Ovary (tissue), 9 donors: Measurements from ENCODE around the gene ST6GALNAC3. TPM values are rescaled to one million over a fixed set of nuclear protein-coding genes. Genes with fewer than 3 reads are reported as not detected.

ENCODE experiments used
- DNase-seq, 5 donors: peaks; one replicate each; pipeline ENCODE4 v3.0.0-alpha.2; 2019 to 2020
- H3K27ac ChIP-seq, 2 donors: fragments of 200-600 bp; one replicate each; pipeline versions ENCODE4 v1.5.1 to v1.8.0; 2019 to 2022
- H3K27me3 ChIP-seq: fragments of 200-600 bp; one replicate; pipeline ENCODE4 v1.8.0; 2022
- H3K36me3 ChIP-seq: fragments of 200-600 bp; sonication (generic); one replicate; pipeline ENCODE4 v1.5.1; 2019
- H3K4me1 ChIP-seq: one replicate; pipeline ENCODE4 v1.8.1; 2013; ENCODE audit warnings: mild to moderate bottlenecking, moderate library complexity; ENCODE audit not compliant: insufficient read depth
- H3K4me3 ChIP-seq: fragments of 200-600 bp; sonication (generic); one replicate; pipeline ENCODE4 v1.5.1; 2017
- H3K9me3 ChIP-seq, 2 donors: fragments of 200-600 bp in 1 of 2; sonication (generic) in 1 of 2; one replicate each; pipeline versions ENCODE4 v1.5.1 to v1.8.1; 2013 to 2019; ENCODE audit warnings: mild to moderate bottlenecking in 1 of 2, moderate library complexity in 1 of 2
- CTCF ChIP-seq, 3 donors: fragments of 450-650 bp in 2 of 3; fragments of 200-600 bp in 1 of 3; IDR thresholded peaks; one replicate each; pipeline versions ENCODE4 v1.5.1 to v1.8.0; 2016 to 2022; ENCODE audit warnings: antibody characterized with exemption in 3 of 3, mild to moderate bottlenecking in 1 of 3
- EP300 ChIP-seq: sonication (generic); formaldehyde crosslinking; IDR thresholded peaks from one replicate; pipeline ENCODE4 v1.6.1; 2017; ENCODE audit warnings: antibody characterized with exemption
- POLR2A ChIP-seq: fragments of 450-650 bp; IDR thresholded peaks from one replicate; pipeline ENCODE4 v1.6.1; 2017; ENCODE audit warnings: antibody characterized with exemption, mild to moderate bottlenecking, moderate library complexity
- WGBS, 3 donors: extraction: QIAGEN DNeasy Blood & Tissue Kit in 1 of 3; methylation state at CpG; one replicate each; pipeline versions ENCODE4 v1.1.5 to v1.1.7; 2013 to 2017; 5-methylcytosine and 5-hydroxymethylcytosine counted together
- intact Hi-C, 4 donors: fragments of 100-400 bp; cut with DNase I; formaldehyde crosslinking; loops; one replicate each; pipeline versions ENCODE4 v1.11.0 to v1.15.1; 2022 to 2023
- polyA plus RNA-seq, 2 donors: library from polyadenylated mRNA; stranded (reverse); fragments of 200-250 nt in 1 of 2; fragments of 350-450 nt in 1 of 2; fragmentation: Illumina TruSeq in 1 of 2; extraction: RNeasy Lipid Tissue Mini Kit (QIAGEN cat#74804) in 1 of 2; gene quantifications; one replicate each; pipeline ENCODE4 v1.2.3, GENCODE V29; 2013 to 2014
- total RNA-seq, 7 donors: library from RNA; depleted of rRNA in 2 of 7; stranded (reverse); fragments of >200 nt in 2 of 7; fragmentation: NEBNext Ultra II Directional in 3 of 7; extraction: Animal tissue kit (Norgen Biotek cat#: 25700) in 3 of 7; gene quantifications; one replicate each; pipeline versions ENCODE4 v1.1.0 to v1.2.4, GENCODE V29; 2016 to 2023
- donor health status: DM: no; HTN: no; CAD: no; lungs with moderate emphysema.
- donor health status: DM: no; HTN: no; CAD: no.
- donor health status: Bipolar disorder and iron deficiency.
- donor health status: DM: yes; HTN: yes; CAD: no.
- donor health status: DM: no; HTN: no; CAD: no.
- donor health status: DM: yes; HTN: yes; CAD: no.

ST6GALNAC3 gene
- total and polyA plus RNA-seq, 9 donors: 1.9 to 6.7 (median 4.0) TPM

GRCh38 chr1:76154206-76154956, 79.8 kb downstream of the ST6GALNAC3 start:
- no peaks in the 10 kb centered on the region for H3K36me3 ChIP-seq
- no peaks in the 10 kb centered on the region for H3K27me3 ChIP-seq
- TF ChIP-seq EP300 (no peak), CTCF (IDR thresholded peaks at IDR 0.05) (peak; percentile 62 to 74 (median 63))
- no peaks in the 10 kb centered on the region for H3K9me3 ChIP-seq
- 8 to 14% (median 8%) methylated on average over 17 of the region's 17 CpGs for WGBS, 3 donors
- H3K27ac ChIP-seq: no peak overlapping the region
- H3K4me1 ChIP-seq: no peaks in the 10 kb centered on the region
- intact Hi-C loops: no loop called here
- DNase-seq: peak; percentile 49 to 77 (median 75)
- H3K4me3 ChIP-seq: peak overlapping the region; percentile 14

DNA sequence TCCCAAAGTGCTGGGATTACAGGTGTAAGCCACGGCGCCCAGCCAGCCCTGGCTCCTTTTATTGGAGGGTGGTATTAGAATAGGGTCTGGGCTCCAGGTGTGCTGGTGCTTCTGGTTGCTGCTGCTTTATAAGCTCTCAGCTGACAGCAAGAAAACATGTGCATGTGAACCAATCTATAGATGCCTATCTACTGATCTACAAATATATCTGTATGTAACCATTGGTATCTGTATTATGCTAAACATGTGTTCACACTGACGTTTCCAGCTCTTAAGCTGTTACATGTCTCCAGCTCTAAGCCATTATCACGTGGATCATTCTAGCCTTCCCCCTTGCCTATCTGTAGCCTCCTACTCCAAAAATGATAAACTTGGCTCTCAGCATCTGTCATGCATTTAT, 82.4 kb downstream of the ST6GALNAC3 start:
- TF ChIP-seq EP300 (no peak), CTCF (IDR thresholded peaks at IDR 0.05) (no peak), POLR2A (no peak)
- intact Hi-C loops: no loop called here
- no peaks in the 10 kb centered on the region for H3K27me3 ChIP-seq
- no peak overlapping the region for H3K27ac ChIP-seq
- H3K4me3 ChIP-seq: no peak overlapping the region
- H3K9me3 ChIP-seq: no peaks in the 10 kb centered on the region
- no peak for DNase-seq
- no peaks in the 10 kb centered on the region for H3K4me1 ChIP-seq
- 86 to 88% (median 86%) methylated on average over 4 of the region's 4 CpGs for WGBS, 3 donors
- no peaks in the 10 kb centered on the region for H3K36me3 ChIP-seq

DNA sequence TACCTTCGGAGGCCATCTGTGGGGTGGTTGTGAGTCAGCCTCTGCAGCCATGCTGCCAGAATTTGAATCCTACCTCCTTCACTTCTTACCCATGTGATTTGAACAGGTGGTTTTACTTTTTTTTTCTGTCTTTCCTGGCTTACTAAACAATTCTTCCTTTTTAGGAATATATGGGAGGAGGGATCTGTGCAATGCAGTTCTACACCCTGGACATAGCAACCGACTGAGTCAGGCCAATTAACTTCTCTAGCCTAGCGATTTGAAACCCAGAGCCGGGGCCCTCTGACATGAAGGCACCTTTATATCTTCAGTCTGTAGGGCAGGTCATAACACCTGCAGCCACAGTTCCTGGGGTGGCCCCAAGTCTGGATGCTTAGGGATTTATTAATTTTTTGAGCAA, 83.6 kb downstream of the ST6GALNAC3 start:
- TF ChIP-seq POLR2A: no peak
- no peak for TF ChIP-seq CTCF (IDR thresholded peaks at IDR 0.05)
- no peak for TF ChIP-seq EP300
- no peak overlapping the region for H3K4me3 ChIP-seq
- no peaks in the 10 kb centered on the region for H3K4me1 ChIP-seq
- no peak overlapping the region for H3K27ac ChIP-seq
- no peak for DNase-seq
- H3K36me3 ChIP-seq: no peaks in the 10 kb centered on the region
- no peaks in the 10 kb centered on the region for H3K9me3 ChIP-seq
- H3K27me3 ChIP-seq: no peaks in the 10 kb centered on the region
- 68 to 78% (median 74%) methylated on average over 4 of the region's 4 CpGs for WGBS, 3 donors
- intact Hi-C loops: no loop called here

DNA sequence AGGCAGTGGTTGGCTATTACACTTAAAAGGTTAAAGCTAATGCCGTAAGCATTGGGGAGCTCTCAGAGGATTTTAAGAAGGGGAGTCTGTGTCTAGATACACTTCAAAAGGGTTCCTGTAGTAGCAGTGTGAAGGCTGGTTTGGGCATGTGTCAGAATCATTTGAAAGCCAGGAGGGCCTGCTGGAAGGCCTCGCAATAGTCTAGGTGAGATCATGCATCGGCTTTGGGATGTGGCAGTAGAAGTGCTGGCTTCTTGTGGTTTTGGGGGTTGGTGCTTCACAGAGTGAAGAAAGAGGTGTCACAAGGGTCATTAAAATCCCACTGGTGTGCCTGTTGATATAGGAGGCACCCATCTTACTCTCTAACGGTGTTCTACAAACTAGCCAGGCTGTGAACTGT, 85.7 kb downstream of the ST6GALNAC3 start:
- Histone ChIP-seq H3K4me1 (no peaks in the 10 kb centered on the region), H3K27ac (no peak overlapping the region), H3K36me3 (no peaks in the 10 kb centered on the region), H3K27me3 (no peaks in the 10 kb centered on the region), H3K4me3 (no peak overlapping the region), H3K9me3 (no peaks in the 10 kb centered on the region)
- TF ChIP-seq EP300 (no peak), POLR2A (no peak), CTCF (IDR thresholded peaks at IDR 0.05) (no peak)
- intact Hi-C loops: no loop called here
- no peak for DNase-seq
- 90 to 91% (median 90%) methylated on average over 4 of the region's 4 CpGs for WGBS, 3 donors
